HG03520 (cell line): Measurements from ENCODE around the gene FLII.

Experiments
- ATAC-seq: cut with Tn5 transposase; IDR thresholded peaks from one replicate; pipeline ENCODE4 v1.9.1; 2021; ENCODE audit warnings: mild to moderate bottlenecking, moderate library complexity; ENCODE audit not compliant: unreplicated experiment

The FLII gene

GRCh38 chr17:18245038-18245776 lies 13.3 kb downstream of the FLII start:
- ATAC-seq = no peak

- no peak for ATAC-seq
Observed at GRCh38 chr17:18241229-18241871, 17.2 kb downstream of the FLII start.

- no peak for ATAC-seq
Observed at GRCh38 chr17:18240449-18240848, 18.1 kb downstream of the FLII start.

GRCh38 chr17:18238299-18238698 lies 20.2 kb downstream of the FLII start:
- ATAC-seq = no peak

GRCh38 chr17:18237461-18237860 lies 21.1 kb downstream of the FLII start:
- ATAC-seq = no peak

- no peak for ATAC-seq
Observed at GRCh38 chr17:18236494-18236893, 22.0 kb downstream of the FLII start.

- no peak for ATAC-seq
Observed at GRCh38 chr17:18235743-18236256, 22.7 kb downstream of the FLII start.

GRCh38 chr17:18234853-18235380 lies 23.6 kb downstream of the FLII start:
- ATAC-seq = no peak

GRCh38 chr17:18233803-18234518 lies 24.6 kb downstream of the FLII start:
- ATAC-seq = no peak

GRCh38 chr17:18231164-18231563 lies 27.4 kb downstream of the FLII start:
- no peak for ATAC-seq

- ATAC-seq = no peak
Observed at GRCh38 chr17:18230288-18231141, 28.0 kb downstream of the FLII start.

GRCh38 chr17:18229771-18230170 lies 28.8 kb downstream of the FLII start:
- ATAC-seq = no peak

GRCh38 chr17:18229254-18229653 lies 29.3 kb downstream of the FLII start:
- no peak for ATAC-seq

GRCh38 chr17:18228176-18228682 lies 30.3 kb downstream of the FLII start:
- ATAC-seq = no peak

GRCh38 chr17:18227635-18228034 lies 30.9 kb downstream of the FLII start:
- ATAC-seq = no peak

- ATAC-seq = no peak
Observed at GRCh38 chr17:18226284-18226945, 32.1 kb downstream of the FLII start.

- ATAC-seq = peak; percentile 24
Observed at GRCh38 chr17:18225642-18226283, 32.8 kb downstream of the FLII start.

- ATAC-seq = peak; percentile 85
Observed at GRCh38 chr17:18225121-18225641, 33.4 kb downstream of the FLII start, which contains the start of gene LLGL1. Gene LLGL1 (plus strand): TSS chr17:18225635. CDS start chr17:18225683, 48 bp downstream.
